Cerebellar cortex (tissue), 1 donor: ENCODE measurements around the gene LHB.
A peak's percentile ranks its signal among the peaks of the same experiment; 100 is the strongest.

Source experiments
- DNase-seq: peaks from one replicate; pipeline ENCODE4 v3.0.0-alpha.2; 2015; ENCODE audit warnings: low spot score

Gene LHB

GRCh38 chr19:49010453-49010852 lies 6.4 kb downstream of the LHB start:
- DNase-seq: no peak

GRCh38 chr19:49009828-49010227 lies 7.1 kb downstream of the LHB start:
- no peak for DNase-seq

- DNase-seq: no peak
Measured at GRCh38 chr19:49006905-49007304, 10.0 kb downstream of the LHB start.

- DNase-seq: no peak
Measured at GRCh38 chr19:49004964-49005614, 11.8 kb downstream of the LHB start.

- no peak for DNase-seq
Measured at GRCh38 chr19:49004133-49004532, 12.8 kb downstream of the LHB start.

- peak; percentile 61 for DNase-seq
Measured at GRCh38 chr19:48999481-49000325, 17.2 kb downstream of the LHB start.

GRCh38 chr19:48997972-48998371 lies 18.9 kb downstream of the LHB start:
- DNase-seq: peak; percentile 49

GRCh38 chr19:48994035-48994386 lies 22.9 kb downstream of the LHB start:
- no peak for DNase-seq

- DNase-seq: peak; percentile 99
Measured at GRCh38 chr19:48993175-48994034, 23.5 kb downstream of the LHB start, which contains the start of the genes GYS1 and RUVBL2. Gene GYS1, minus strand, starts transcription at chr19:48993309. Its CDS starts 197 bp downstream, at chr19:48993112. Gene RUVBL2, plus strand, starts transcription at chr19:48993887. Its CDS starts 25 bp downstream, at chr19:48993912.

GRCh38 chr19:48992581-48993174 lies 24.2 kb downstream of the LHB start:
- peak; percentile 42 for DNase-seq

GRCh38 chr19:48991873-48992580 lies 24.9 kb downstream of the LHB start:
- peak; percentile 69 for DNase-seq

GRCh38 chr19:48991011-48991609 lies 25.8 kb downstream of the LHB start:
- no peak for DNase-seq

- DNase-seq: no peak
Measured at GRCh38 chr19:48990400-48990799, 26.5 kb downstream of the LHB start.

GRCh38 chr19:48989701-48990291 lies 27.1 kb downstream of the LHB start:
- peak; percentile 20 for DNase-seq

- no peak for DNase-seq
Measured at GRCh38 chr19:48988860-48989259, 28.0 kb downstream of the LHB start.

- DNase-seq: no peak
Measured at GRCh38 chr19:48988286-48988685, 28.6 kb downstream of the LHB start.

- no peak for DNase-seq
Measured at GRCh38 chr19:48987323-48987722, 29.6 kb downstream of the LHB start.

- DNase-seq: no peak
Measured at GRCh38 chr19:48986211-48986610, 30.7 kb downstream of the LHB start.

- DNase-seq: no peak
Measured at GRCh38 chr19:48985711-48986110, 31.2 kb downstream of the LHB start.

GRCh38 chr19:48982280-48982679 lies 34.6 kb downstream of the LHB start:
- DNase-seq: no peak

- no peak for DNase-seq
Measured at GRCh38 chr19:48977061-48977460, 39.8 kb downstream of the LHB start.
